Pulmonary artery endothelial cell (primary cell): ENCODE results near the gene EPC1. TPM values are rescaled to one million over a fixed set of nuclear protein-coding genes. Genes with fewer than 3 reads are reported as not detected.
"Not testable (repeated sequence)": the region's sequence is repeated elsewhere in the genome, so short reads cannot be mapped to it uniquely, and the experiment has no call there.

Experiments used
- DNase-seq: peaks from one replicate; pipeline ENCODE4 v3.0.0-alpha.2; 2011; ENCODE audit warnings: low read depth, low spot score
- total RNA-seq: library from RNA; depleted of rRNA; stranded (reverse); fragments of >200 nt; gene quantifications from 2 replicates; pipeline ENCODE4 v1.2.3, GENCODE V29; 2014

The EPC1 gene
- total RNA-seq, 1 donor from 2014 or later, result 19.8 TPM

DNA sequence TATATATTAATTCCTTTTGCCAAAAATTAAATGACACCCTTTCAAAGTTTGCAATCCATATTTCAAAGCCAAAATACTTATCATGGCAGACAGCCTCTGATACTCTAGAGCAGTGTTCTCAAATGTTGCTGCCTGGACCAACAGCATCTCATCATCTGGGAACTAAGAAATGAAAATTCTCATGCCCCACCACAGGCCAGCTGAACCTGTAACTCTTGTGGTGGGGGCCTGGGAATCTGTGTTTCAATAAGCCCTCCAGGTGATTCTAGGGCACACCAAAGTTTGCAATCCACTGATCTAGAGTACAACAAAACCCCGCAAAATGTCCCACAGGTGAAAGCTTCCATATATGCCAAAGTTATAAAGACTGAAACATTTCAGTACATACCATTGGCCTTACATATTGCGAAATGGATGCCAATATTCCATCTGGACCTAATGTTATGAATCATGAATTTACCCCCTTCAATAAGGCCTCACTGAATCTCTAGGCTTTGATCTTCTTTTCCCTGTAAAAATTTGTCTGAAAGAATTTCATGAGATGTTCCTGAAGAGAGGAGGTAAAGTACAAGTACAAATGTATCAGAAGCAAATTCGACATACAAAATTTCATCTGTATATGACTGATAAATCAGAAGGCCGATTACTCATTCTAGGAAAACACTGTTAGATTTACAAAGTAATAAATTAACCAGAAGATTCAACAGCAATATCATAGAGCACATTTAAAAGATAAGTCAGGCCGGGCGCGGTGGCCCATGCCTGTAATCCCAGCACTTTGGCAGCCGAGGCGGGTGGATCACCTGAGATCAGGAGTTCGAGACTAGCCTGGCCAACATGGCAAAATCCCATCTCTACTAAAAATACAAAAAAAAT, 25.3 kb upstream of the EPC1 start:
- DNase-seq, result no peak

GRCh38 chr10:32371101-32371500, 24.1 kb upstream of the EPC1 start:
- no peak for DNase-seq

DNA sequence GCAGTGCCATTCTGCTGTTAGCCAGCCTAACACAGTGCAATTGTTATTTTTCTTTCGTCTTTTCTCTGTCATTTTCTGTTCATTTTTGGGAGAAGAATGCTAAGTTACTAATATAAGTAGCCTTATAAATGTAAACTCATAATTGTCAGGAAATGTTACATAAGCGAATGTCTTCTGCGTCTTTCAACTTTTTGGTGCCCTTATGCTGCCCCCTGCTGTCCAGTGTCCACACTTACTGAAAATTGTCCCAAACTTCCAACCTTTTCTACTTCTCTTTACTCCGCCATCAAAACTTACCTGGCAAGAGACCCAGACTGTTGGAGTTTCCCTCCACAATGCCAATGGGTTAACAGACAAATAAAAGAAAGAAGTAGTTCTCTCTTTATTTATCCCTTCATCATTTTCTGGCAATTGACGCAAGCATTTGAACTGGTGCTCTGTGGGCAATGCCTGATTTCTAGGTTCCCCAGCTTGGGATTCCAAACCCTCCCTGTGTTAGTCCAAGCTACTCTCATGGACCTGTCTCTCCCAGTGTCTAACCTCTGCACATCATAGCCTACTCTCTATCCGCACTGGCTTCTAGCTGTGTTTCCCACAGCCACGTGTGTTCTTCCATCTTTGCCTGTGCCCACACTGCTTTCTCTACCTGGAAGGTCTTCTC, 21.0 kb upstream of the EPC1 start:
- DNase-seq, result no peak

DNA sequence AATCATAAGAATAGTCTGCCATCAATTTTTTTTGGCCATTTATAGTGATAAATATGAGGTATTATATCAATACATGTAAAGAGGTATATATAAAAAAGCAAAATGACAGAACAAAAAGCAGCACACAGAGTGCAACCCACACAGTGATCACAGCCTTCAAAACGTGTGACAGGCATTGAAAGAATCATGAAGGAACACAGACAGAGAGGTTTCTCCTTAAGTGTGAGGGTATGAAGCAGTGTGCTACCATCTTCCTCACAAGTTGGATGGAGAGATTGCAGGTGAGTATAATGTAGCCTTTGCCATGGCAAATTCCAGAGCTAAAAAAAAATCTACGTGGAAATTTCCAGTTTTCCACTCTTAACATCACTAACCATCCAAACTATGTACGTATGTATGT, 19.6 kb upstream of the EPC1 start:
- no peak for DNase-seq

DNA sequence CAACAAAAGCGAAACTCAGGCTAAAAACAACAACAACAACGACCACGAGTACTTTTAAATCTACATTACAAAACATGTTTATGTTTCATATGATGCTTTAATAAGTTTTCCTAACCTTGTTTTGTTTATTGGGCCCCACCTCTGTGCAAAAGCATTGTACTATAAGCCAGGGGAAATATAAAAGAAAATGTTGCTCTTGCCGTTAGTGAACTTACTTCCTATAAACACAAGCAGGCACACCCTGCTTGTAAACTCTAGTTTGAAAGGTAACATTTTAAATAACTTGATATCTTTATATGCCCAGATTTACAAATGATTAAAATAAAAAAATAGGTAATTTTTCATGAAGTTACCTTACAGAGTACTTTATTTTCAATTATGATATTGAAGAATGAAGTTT, 19.2 kb upstream of the EPC1 start:
- DNase-seq, result no peak

GRCh38 chr10:32365404-32365803, 18.4 kb upstream of the EPC1 start:
- DNase-seq, result not testable (repeated sequence)

GRCh38 chr10:32362571-32362970, 15.6 kb upstream of the EPC1 start:
- DNase-seq, result no peak

DNA sequence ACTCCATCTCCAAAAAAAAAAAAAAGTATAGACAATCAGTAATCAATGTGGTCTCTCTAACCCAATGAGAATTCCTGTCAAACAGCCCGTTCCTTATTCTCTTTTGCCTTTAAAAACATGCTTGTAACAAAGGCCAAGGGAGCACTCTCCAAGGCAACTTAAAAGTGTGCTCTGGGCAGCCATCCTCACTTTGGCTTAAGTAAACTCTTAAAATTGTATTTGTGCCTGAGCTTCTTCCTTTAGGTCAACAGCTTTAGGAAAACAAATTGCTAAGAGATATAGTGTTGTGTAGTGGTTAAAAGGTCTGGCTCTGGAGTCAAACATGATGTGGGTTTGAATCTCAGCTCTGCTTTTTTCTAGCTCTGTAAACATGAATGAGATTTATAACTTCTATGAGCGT, 13.9 kb upstream of the EPC1 start:
- DNase-seq, result no peak

GRCh38 chr10:32360241-32360640, 13.3 kb upstream of the EPC1 start:
- no peak for DNase-seq

GRCh38 chr10:32357056-32357735, 10.2 kb upstream of the EPC1 start:
- no peak for DNase-seq

DNA sequence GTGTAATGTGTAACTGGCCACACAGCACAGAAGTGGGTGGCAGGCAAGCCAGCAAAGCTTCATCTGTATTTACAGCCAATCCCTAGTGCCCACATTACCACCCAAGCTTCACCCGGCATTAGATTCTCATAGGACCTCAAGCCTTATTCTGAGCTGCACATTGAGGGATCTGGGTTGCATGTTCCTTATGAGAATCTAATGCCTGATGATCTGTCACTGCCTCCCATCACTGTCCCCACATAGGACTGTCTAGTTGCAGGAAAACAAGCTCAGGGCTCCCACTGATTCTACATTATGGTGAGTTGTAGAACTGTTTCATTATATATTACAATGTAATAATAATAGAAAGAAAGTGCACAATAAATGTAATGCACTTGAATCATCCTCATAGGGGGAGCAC, 7.7 kb upstream of the EPC1 start:
- DNase-seq, result not testable (repeated sequence)

DNA sequence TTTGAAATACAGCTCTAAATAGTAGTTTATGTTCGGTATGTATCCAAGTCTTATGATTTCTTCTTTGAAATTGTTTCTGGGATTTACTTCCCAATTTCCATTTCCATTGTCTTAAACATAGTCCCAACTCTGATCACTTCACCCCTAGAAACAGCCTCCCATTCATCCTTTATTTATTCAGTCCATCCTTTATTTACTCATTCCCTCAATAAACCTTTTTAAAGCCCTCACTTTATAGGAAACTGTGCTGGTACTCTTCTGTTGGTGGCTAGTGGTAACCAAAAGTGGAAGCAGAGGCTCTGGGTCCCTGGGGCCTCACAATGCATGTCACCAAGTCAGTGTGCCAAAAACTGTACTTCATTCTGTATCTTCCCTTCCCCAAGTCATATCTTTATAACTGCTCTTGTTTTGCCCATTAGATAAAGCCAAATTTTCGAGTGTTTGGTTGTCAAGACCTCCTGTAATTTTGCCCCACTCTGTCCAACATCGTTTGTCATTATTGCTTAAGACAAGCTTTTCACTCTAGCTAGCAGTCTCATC, 3.9 kb upstream of the EPC1 start:
- DNase-seq, result no peak

DNA sequence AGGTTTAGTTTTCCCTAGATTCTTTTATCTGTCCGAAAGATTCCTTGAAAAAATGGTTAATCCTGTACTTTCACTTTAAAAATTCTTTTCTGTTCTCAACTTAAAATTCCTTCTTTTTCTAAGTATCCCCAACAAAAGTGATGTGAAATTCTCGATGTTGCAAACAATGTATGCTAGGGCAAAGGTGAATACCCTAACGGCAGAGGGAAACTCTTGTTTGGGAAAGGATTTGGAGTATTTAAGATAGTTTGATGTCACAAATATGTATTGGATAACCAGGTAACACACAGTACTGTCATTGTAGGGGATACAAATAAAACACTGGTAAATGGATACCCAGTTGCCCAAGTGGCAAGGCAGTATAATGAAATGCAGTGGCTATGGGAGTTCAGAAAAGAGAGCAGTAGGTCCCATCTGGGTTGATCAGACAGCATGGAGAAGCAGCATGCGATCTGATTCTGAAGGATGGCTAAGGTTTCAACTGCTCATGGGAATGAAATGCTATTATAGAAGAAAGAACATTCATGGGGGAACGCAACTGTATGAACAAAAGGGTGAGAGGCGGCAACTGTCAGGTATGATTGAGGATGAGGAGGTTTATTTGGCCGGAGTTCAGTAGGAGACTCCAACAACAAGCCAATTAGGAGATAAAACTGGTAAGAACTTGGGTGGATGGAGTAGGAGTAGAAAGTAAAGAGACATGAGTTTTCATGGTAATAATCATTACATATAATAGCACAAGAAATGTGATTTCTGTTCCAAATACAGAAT, 3.2 kb upstream of the EPC1 start:
- DNase-seq, result no peak

DNA sequence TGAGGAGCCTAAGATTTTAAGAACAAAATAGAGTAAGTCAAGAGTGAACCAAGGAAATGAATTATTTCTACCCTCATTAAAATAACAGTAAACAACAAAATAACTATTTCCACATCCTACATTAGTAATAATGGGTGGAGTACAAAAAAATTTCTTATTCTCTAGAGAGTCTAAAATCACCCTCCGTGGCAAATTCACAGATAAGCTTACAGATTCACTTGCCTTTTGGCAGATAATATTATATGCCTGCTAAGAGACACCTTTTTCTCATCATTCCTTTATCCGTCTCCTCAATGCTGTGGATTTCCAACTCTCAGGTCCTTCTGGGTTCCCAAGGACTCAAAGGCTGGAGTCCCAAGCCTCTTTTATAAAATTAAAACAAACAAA, 2.2 kb upstream of the EPC1 start:
- no peak for DNase-seq

GRCh38 chr10:32348297-32349198, 1.6 kb upstream of the EPC1 start:
- no peak for DNase-seq

DNA sequence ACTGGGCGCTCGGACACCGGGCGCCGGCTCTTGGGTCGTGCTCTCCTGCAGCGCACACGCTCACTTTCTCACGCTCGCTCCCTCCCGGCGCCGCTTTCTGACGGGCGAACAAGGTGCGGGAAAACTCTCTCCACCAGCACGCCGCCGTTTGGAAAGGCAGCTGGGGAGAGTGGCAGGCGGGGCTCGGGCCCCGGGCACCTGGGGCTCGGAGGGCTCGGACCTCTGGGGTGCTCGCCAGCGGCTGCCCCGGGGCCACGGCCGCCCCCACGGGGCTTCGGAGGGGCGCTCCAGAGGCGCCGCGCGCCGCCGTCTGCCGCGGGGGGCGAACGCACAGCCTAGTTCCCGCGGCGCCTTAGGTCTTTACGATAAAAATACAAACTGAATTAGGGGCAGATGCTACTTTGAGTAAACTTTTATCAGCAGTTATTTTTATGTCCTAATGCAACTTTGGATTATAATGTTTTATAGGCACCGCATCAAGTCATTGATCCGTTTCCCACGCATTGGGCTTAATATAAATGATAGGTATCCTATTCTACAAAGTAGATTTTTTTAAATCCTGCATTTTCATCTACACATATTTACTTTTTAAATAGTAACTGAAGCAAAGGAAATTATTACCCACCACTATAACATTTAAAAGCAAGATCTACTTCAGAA, 535 bp upstream of the EPC1 start:
- no peak for DNase-seq

GRCh38 chr10:32346134-32346550, 816 bp downstream of the EPC1 start:
- peak; percentile 86 for DNase-seq

GRCh38 chr10:32341596-32341995, 5.4 kb downstream of the EPC1 start:
- no peak for DNase-seq

DNA sequence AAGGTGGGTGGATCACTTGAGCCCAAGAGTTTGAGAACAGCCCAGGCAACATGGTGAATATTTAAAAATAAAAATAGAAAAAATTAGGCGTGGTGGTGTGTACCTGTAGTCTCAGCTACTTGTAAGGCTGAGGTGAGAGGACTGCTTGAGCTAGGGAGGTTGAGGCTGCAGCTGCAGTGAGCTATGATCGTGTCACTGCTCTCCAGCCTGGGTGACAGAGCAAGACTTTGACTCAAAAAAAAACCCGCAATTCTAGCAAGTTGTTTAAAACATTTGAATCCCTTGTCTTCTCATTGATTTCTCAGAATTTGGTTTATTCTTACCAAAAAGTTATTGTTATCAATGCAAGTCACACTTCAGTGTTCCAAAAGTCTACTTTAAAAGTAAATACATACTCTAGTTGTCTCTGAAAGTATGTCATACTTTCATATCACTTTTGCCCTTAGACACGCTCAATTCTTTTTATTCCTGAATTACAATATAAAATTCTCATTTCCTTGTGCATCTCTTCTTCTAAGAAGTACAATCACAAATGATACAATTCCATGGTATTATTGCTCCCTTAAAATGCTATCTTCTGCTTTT, 6.3 kb downstream of the EPC1 start:
- no peak for DNase-seq
